ENCODE data around the gene DYRK4.

- TF ChIP-seq POLR2AphosphoS5 (IDR thresholded peaks at IDR 0.05; ENCODE audit: insufficient read depth in 1 of 2, low read depth in 1 of 2): no peak
- no peak for TF ChIP-seq POLR2A (IDR thresholded peaks at IDR 0.05)
Measured at GRCh38 chr12:4530160-4530559, 31.8 kb upstream of the DYRK4 start.
